ENCODE results near the gene ITPK1.

ITPK1 gene

DNA sequence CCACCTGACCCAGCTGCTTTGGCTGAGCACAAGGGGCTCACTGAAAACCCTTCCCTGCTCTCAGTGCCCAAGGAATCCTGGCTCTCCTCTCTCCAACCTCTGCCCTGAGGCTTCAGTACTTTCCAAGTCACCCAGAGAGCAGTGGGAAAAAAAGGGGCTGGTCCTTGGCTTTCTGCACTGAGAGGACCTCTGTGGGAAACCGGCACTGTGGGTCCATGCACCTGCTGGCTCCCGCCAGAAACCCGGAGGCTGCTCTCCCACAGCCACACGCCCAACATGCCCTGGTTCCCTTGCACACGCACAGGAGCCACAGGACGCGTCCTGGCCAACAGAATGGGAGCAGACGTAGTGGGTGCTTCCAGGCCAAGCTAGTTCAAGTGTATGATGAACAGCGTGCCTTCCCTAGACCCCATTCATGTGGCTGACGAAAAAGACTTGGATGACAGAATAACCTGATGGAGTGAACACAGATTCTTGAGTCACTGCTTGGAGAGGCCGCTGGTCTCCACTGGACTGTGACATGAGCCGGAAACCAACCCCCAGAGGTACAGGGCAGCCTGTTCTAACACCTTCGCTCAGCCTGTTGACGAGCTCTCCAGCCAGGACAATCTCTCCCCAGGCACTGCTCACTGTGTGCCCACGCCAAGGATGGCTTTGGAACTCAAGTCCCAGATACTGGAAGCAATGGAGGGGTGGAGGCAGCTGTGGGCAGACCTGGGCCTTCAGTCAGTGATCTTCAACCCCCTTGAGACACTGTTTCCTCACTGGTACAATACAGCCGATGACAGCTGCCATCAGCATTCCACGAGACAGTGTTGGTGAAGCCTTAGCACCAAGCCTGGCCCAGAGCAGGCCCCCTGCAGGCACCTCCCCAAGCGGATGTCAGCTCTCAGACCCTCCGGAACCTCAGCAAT, 87.7 kb downstream of the ITPK1 start:
- DNase-seq (ENCODE audit: low read depth), result no peak

GRCh38 chr14:93026339-93026738, 89.4 kb downstream of the ITPK1 start:
- no peak for DNase-seq (ENCODE audit: low read depth)

DNA sequence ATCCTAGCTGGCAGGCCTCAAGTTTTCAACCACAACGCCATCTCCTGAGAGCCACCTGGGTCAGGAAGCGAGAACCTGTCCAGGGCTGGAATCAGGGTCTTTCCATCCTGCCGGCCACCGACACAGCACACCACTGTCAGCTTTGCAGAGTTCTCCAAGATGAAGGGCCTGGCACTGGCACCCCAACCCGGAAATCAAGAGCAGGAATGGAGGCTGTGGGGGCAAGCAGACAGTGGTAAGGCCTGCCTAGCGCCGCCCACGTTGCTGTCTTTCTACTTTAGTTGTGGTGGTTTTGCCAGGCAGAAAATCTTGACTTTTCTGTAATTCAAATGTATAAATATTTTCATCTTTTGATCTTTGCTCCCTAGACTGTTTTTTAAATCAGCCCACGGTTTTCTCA, 90.7 kb downstream of the ITPK1 start:
- DNase-seq (ENCODE audit: low read depth), result no peak

- no peak for DNase-seq (ENCODE audit: low read depth)
Observed at GRCh38 chr14:93024493-93024892, 91.2 kb downstream of the ITPK1 start.

- DNase-seq (ENCODE audit: low read depth), result no peak
Observed at GRCh38 chr14:93023802-93024434, 91.8 kb downstream of the ITPK1 start.

- DNase-seq (ENCODE audit: low read depth), result no peak
Observed at GRCh38 chr14:93023039-93023438, 92.7 kb downstream of the ITPK1 start.

GRCh38 chr14:93019970-93020369, 95.8 kb downstream of the ITPK1 start:
- no peak for DNase-seq (ENCODE audit: low read depth)

GRCh38 chr14:93019367-93019843, 96.3 kb downstream of the ITPK1 start:
- DNase-seq (ENCODE audit: low read depth), result no peak

- DNase-seq (ENCODE audit: low read depth), result no peak
Observed at GRCh38 chr14:93018366-93018765, 97.4 kb downstream of the ITPK1 start.

DNA sequence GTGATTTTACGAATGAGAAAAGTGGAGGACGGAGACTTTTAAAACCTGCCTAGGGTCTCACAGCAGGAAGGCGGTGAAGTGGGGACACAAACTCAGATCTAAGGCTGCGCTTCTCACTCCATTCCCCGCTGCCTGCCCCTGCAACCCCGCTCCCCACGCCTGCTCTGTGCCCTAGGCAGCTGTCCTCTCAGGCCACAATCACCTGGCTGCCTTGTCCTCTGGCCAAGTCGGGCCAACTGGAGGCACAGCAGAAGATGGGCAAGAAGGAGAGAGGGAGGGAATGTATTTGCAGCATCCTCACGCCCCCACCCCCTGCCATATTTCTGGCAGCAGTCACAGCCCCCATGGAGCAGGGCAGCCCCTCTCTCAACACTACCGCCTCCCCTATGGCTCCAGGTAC, 97.8 kb downstream of the ITPK1 start:
- DNase-seq (ENCODE audit: low read depth), result no peak

- DNase-seq (ENCODE audit: low read depth), result no peak
Observed at GRCh38 chr14:93017301-93017797, 98.4 kb downstream of the ITPK1 start.

DNA sequence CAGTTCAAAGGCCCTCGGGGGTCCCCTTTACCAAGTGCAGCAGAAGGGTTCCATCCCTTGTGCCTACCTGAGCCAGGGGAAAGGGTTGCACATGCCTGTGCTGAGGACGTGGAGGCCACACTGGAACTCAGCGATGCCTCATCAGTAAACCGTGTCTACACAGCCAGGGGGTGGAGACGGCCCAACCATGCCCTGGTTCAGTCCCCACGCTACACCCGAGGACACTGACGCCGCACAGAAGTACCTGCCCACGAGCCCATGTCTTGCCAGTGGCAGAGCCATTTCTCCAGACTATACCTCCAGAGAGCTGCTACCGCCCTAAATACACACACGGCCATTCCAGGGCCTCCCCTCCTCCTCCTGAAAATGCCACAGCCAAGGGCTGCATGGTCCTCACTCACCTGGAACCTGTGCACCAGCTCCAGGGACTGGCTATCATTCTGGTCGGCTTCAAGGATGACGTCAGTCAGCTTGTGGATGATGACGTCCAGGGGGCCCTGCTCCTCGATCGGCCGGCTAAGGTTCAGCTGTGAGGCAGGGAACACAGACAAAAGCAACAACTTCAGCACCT, 99.4 kb downstream of the ITPK1 start:
- DNase-seq (ENCODE audit: low read depth), result no peak

DNA sequence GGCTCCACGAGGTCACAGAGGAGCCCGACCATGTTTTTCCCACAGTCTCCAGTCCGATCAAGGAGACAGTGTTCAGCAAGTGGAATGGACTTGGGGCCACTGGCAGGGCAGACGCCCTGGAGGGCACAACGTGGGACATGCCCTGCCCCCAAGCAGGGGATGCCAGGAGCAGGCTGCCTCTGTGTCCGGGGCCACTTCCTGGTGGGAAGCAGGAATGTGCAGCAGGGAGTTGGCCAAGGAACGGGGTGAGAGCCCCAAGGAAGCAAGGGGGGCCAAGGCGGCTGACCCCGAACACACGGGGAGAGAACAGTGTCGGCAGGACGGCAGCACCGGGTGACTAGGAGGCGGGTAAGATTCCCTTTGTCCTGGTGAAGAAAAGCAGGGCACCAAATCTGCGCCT, 100.2 kb downstream of the ITPK1 start:
- DNase-seq (ENCODE audit: low read depth), result no peak

GRCh38 chr14:93015064-93015463, 100.7 kb downstream of the ITPK1 start:
- DNase-seq (ENCODE audit: low read depth), result no peak

GRCh38 chr14:93014058-93015023, 101.4 kb downstream of the ITPK1 start:
- DNase-seq (ENCODE audit: low read depth), result no peak

GRCh38 chr14:93012951-93013719, 102.6 kb downstream of the ITPK1 start:
- DNase-seq (ENCODE audit: low read depth), result no peak

DNA sequence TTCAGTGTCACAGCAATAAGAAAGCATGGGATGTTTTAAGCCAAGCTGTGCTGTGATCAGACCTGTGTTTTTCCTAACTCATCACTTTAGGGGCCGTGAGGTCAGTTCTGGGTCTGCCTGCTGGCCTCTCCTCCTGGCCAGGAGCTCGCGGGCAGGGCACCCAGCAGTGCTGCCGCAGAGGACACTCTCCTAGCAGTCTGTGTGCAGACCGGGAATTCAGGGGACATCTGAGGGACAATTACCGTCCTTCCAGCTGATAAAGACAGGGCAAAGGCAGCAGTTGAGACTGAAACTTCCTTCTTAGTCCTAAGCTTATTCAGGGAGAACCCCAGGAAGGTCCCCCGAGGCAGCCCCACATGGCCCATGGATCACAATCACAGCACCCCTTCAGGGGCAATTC, 103.2 kb downstream of the ITPK1 start:
- DNase-seq (ENCODE audit: low read depth), result no peak

- DNase-seq (ENCODE audit: low read depth), result no peak
Observed at GRCh38 chr14:93011650-93012325, 103.9 kb downstream of the ITPK1 start.

- DNase-seq (ENCODE audit: low read depth), result no peak
Observed at GRCh38 chr14:93011141-93011529, 104.6 kb downstream of the ITPK1 start.

DNA sequence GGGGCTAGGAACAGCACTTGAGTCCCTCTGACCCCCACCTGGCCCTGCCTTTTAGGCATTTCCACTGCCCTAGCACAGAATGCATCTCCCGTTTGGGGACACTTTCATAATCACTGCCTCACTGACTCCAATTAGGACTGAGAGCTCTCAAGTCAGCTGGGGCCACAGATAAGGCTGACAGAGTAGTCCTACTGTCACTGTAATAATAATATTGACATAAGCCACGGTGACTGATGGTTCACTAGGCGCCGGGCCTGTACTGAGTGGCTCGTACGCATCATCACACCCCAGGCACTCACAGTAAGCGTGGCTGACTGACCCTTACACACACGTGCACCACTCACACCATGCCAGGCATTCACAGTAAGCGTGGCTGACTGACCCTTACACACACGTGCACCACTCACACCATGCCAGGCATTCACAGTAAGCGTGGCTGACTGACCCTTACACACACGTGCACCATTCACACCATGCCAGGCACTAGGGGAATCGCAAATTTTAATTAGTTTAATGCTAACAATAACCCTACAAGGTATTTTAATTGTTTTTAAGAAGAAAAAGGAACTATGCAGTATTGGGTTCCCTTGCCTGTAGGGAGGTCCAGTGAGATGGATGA, 105.1 kb downstream of the ITPK1 start:
- DNase-seq (ENCODE audit: low read depth), result no peak

Measured in activated T-helper 9 cell treated with anti-CD3 and anti-CD28 coated beads, Interleukin-2, amount 50 U/mL, for 16 hours (primary cell).